AG09319 (cell line): ENCODE results near the gene CLSTN1.

Experiments used
- DNase-seq: peaks from one replicate; pipeline ENCODE4 v3.0.0-alpha.2; 2010; ENCODE audit warnings: low read depth; ENCODE audit errors: extremely low read depth
- TF ChIP-seq, protein P1 (sequence below): IDR thresholded peaks from 2 replicates; pipeline ENCODE4 v1.5.1; 2011; ENCODE audit warnings: low read depth, mild to moderate bottlenecking, inconsistent platforms, low read length, moderate library complexity

The CLSTN1 gene

DNA sequence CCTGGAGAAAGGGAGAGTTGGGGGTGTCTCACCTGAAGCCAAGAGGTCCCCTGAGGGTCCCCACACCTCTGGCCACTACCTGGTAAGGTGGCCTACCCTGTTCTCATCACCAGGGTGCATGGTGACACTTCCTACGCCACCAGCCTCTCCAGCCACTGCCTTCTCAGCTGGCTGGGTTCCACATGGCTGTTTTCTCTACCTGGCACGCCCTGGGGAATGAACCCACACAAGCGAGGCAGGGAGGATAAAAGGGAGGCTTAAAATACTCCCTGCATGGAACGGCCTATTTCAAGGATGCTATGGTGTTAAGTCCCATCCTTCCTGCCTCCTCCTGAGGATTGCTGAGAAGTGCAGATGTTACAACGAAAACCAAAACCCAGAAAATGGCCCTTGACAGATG lies 87.5 kb downstream of the CLSTN1 start:
- no peak for DNase-seq

DNA sequence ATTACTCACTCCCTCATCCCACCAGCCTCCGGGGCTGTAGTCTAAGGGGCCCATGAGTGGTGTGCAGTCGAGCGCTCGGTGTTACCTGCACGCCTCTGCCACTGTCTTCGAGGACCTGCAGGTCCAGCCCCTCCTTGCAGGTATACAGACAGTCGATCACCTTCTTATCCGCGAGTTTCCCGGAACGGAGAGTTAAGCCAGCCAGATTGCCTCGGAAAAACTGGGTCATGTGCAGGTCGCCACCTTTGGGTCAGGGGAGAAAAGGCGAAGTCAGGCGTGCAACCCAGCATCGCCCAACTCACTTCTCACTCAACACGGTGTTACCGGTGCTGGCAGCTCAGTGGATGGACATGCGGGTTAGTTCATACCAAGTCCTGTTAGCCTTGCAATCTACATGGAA lies 88.0 kb downstream of the CLSTN1 start:
- DNase-seq: no peak
- TF ChIP-seq, protein P1, sequence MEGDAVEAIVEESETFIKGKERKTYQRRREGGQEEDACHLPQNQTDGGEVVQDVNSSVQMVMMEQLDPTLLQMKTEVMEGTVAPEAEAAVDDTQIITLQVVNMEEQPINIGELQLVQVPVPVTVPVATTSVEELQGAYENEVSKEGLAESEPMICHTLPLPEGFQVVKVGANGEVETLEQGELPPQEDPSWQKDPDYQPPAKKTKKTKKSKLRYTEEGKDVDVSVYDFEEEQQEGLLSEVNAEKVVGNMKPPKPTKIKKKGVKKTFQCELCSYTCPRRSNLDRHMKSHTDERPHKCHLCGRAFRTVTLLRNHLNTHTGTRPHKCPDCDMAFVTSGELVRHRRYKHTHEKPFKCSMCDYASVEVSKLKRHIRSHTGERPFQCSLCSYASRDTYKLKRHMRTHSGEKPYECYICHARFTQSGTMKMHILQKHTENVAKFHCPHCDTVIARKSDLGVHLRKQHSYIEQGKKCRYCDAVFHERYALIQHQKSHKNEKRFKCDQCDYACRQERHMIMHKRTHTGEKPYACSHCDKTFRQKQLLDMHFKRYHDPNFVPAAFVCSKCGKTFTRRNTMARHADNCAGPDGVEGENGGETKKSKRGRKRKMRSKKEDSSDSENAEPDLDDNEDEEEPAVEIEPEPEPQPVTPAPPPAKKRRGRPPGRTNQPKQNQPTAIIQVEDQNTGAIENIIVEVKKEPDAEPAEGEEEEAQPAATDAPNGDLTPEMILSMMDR: no peak

More for the DNA sequence above, 87.5 kb downstream of the CLSTN1 start:
- TF ChIP-seq, protein P1: no peak

DNA sequence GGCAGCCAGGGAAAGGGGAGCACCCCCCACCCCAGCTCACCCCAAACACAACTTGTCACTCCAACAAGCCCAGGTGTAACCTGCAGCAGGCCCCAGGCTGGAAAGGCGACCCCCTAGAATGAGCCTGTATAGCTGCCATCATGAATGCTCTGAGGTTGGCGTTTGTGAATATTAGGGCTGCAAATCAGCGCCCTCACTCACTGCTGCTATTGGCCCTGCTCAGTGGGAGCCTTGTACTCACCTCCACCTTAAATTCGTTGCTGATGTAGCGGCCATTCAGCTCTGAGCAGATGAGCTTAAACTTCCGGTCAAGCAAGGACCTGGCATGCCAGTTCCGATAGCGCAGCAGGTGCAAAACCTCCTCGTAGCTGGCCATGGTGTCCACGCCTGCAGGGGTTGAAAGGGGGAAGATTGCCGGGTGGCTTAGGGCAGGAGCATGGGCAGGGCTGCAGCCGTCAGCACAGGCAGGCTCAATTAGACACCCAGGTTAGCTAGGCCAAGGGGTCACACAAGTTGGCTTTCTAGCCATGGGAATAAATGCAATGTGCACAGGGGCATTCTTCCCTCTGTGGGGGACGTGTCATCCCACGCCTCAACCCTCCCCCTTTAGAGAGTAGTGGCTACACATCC lies 90.5 kb downstream of the CLSTN1 start:
- DNase-seq: no peak

DNA sequence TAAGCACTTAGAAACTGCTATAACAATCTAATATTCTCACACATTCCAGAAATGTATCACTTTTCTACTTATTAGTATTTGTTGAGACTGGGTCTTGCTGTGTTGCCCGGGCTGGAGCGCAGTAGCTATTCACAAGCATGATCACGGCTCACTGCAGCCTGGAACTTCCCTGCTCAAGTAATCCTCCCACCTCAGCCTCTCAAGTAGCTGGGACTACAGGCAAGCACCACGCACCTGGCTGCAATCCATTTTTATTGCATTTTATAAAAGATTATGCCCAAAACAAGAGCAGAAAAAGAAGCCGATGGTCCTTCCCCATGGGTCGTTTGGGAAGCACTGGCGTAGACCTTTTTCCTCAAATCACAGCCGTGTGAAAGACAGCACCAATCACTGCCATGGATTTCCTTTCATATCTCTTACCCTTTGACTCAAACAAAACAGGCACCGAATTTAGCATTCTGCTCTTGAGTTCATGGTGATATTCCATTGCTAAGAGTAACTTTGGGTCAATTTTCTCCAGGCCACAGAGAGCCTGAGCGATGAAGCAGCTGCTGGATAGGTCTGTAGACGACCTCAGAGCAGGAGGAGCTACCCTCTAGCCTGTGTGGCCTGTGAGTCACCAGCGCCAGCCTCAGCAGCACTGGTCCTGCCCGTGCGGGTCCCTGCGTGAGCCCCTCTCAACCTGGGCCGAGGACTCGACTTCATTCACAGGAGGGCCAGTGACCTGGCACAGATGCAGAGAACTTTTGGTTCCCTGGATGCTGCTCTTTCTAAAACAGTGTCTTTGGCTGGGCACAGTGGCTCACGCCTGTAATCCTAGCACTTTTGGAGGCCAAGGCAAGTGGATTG lies 91.4 kb downstream of the CLSTN1 start:
- no peak for DNase-seq
- TF ChIP-seq, protein P1: no peak

More for the DNA sequence above, 90.5 kb downstream of the CLSTN1 start:
- TF ChIP-seq, protein P1: no peak

DNA sequence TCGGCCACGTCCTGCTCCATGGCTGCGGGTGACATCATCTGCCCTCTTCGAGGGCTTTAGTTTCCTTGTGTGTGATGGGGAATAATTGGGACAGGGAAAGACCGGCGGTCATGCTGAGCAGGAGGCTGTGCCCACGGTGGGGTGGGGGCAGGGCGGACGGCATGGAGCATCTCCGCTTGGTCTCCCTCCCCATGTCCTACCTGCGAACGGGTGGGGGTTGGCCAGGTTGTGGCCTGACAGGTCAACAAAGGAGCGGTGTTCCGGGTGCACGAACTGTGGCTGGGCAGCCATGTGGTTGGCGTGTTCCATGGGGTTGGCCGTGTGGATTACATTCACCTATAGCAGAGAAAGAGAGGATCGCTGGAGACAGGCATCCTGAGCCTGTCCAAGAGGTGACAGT lies 92.2 kb downstream of the CLSTN1 start:
- no peak for DNase-seq
- TF ChIP-seq, protein P1: no peak

DNA sequence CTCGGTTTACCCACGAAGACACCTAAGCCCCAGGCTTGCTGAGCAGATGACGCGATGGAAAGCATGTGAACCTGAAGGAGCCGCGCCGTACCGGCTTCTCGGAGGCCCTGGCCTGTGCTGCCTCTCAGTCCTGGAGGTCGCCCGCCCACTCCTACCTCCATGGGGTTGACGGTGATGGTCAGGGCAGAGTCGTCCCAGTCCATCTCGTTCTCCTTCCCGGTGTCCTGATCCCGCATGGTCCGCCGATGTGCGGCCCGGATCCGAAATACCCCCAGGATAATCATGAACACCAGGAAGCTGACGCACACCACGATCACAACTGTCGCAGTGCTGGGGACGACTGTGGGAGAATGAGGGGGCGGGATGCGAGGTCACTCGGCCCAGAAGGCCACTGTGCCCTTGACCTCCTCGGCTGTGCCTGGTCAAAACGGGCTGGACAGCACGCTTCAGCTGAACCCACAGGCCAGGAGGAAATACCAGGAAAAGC lies 92.7 kb downstream of the CLSTN1 start:
- TF ChIP-seq, protein P1: no peak
- DNase-seq: no peak
